ENCODE results near the gene BSN. TPM values are rescaled to one million over a fixed set of nuclear protein-coding genes. Genes with fewer than 3 reads are reported as not detected.

The BSN gene
- total RNA-seq, 2 experiments from 2014 or later, result 0.08 to 0.11 TPM

GRCh38 chr3:49567406-49567805 is 13.1 kb downstream of the BSN start:
- ATAC-seq (ENCODE audit: poor library complexity) (no peak), DNase-seq (no peak)
- peaks cover 0 to 2% of the 10 kb centered on the region in 2 experiments for H3K27me3 ChIP-seq (ENCODE audit: control insufficient read depth in 1 of 2, insufficient read depth in 2 of 2, low read length in 2 of 2)
- no peaks in the 10 kb centered on the region for H3K4me1 ChIP-seq (ENCODE audit: insufficient read depth, low read length)
- Mint-ChIP-seq H3K36me3 (ENCODE audit: low read depth) (no peaks in the 10 kb centered on the region), H3K4me1 (ENCODE audit: low read depth) (no peaks in the 10 kb centered on the region), H3K27me3 (peaks cover 18% of the 10 kb centered on the region), H3K4me3 (no peak overlapping the region), H3K9me3 (no peaks in the 10 kb centered on the region), H3K27ac (no peak overlapping the region)
- TF ChIP-seq CTCF (IDR thresholded peaks at IDR 0.05), result no peak
- no peaks in the 10 kb centered on the region for H3K9me3 ChIP-seq (ENCODE audit: control insufficient read depth in 1 of 2, insufficient read depth in 1 of 2, low read length in 2 of 2)
- CTCF ChIA-PET, result interaction anchor here (1.5 kb wide), 1 partner anchor 27 kb away, joined by 3 read pairs; no protein-coding TSS in a partner anchor
- no peak overlapping the region for H3K27ac ChIP-seq (ENCODE audit: low read depth in 1 of 2, low read length in 2 of 2)
- POLR2A ChIA-PET, result no interaction called here
- intact Hi-C loops (cut with DNase I, micrococcal nuclease), result no loop called here
- H3K36me3 ChIP-seq (ENCODE audit: insufficient read depth, low read length), result no peaks in the 10 kb centered on the region
- H3K4me3 ChIP-seq (ENCODE audit: low read length), result no peak overlapping the region

GRCh38 chr3:49568965-49569364 is 14.7 kb downstream of the BSN start:
- Histone ChIP-seq H3K36me3 (ENCODE audit: insufficient read depth, low read length) (no peaks in the 10 kb centered on the region), H3K9me3 (ENCODE audit: control insufficient read depth in 1 of 2, insufficient read depth in 1 of 2, low read length in 2 of 2) (no peaks in the 10 kb centered on the region), H3K4me1 (ENCODE audit: insufficient read depth, low read length) (no peaks in the 10 kb centered on the region), H3K4me3 (ENCODE audit: low read length) (no peak overlapping the region), H3K27me3 (ENCODE audit: control insufficient read depth in 1 of 2, insufficient read depth in 2 of 2, low read length in 2 of 2) (no peaks in the 10 kb centered on the region), H3K27ac (ENCODE audit: low read depth in 1 of 2, low read length in 2 of 2) (no peak overlapping the region)
- ATAC-seq (ENCODE audit: poor library complexity) (no peak), DNase-seq (no peak)
- Mint-ChIP-seq H3K4me1 (ENCODE audit: low read depth) (no peaks in the 10 kb centered on the region), H3K27me3 (peaks cover 12% of the 10 kb centered on the region), H3K36me3 (ENCODE audit: low read depth) (no peaks in the 10 kb centered on the region), H3K4me3 (no peak overlapping the region), H3K27ac (no peak overlapping the region), H3K9me3 (no peaks in the 10 kb centered on the region)
- CTCF ChIA-PET, result no interaction called here
- intact Hi-C loops (cut with DNase I, micrococcal nuclease), result no loop called here
- TF ChIP-seq CTCF (IDR thresholded peaks at IDR 0.05), result no peak
- POLR2A ChIA-PET, result no interaction called here

- Histone ChIP-seq H3K9me3 (ENCODE audit: control insufficient read depth in 1 of 2, insufficient read depth in 1 of 2, low read length in 2 of 2) (no peaks in the 10 kb centered on the region), H3K4me1 (ENCODE audit: insufficient read depth, low read length) (no peaks in the 10 kb centered on the region), H3K27me3 (ENCODE audit: control insufficient read depth in 1 of 2, insufficient read depth in 2 of 2, low read length in 2 of 2) (no peaks in the 10 kb centered on the region), H3K36me3 (ENCODE audit: insufficient read depth, low read length) (no peaks in the 10 kb centered on the region), H3K27ac (ENCODE audit: low read depth in 1 of 2, low read length in 2 of 2) (no peak overlapping the region), H3K4me3 (ENCODE audit: low read length) (no peak overlapping the region)
- peaks cover 8% of the 10 kb centered on the region for H3K27me3 Mint-ChIP-seq
- H3K27ac Mint-ChIP-seq, result no peak overlapping the region
- ATAC-seq (ENCODE audit: poor library complexity), result no peak
- H3K36me3 Mint-ChIP-seq (ENCODE audit: low read depth), result no peaks in the 10 kb centered on the region
- CTCF ChIA-PET, result no interaction called here
- no peaks in the 10 kb centered on the region for H3K4me1 Mint-ChIP-seq (ENCODE audit: low read depth)
- POLR2A ChIA-PET, result no interaction called here
- TF ChIP-seq CTCF (IDR thresholded peaks at IDR 0.05), result no peak
- intact Hi-C loops (cut with DNase I, micrococcal nuclease), result no loop called here
- no peak overlapping the region for H3K4me3 Mint-ChIP-seq
- H3K9me3 Mint-ChIP-seq, result no peaks in the 10 kb centered on the region
- DNase-seq, result no peak
These were observed 15.9 kb downstream of the BSN start for GRCh38 chr3:49570028-49570654.

Measured in CD4-positive, alpha-beta T cell (primary cell).